ENCODE measurements around the gene CDC73. TPM values are rescaled to one million over a fixed set of nuclear protein-coding genes. Genes with fewer than 3 reads are reported as not detected.
"Not testable (repeated sequence)": the region's sequence is repeated elsewhere in the genome, so short reads cannot be mapped to it uniquely, and the experiment has no call there.

Gene CDC73
- total RNA-seq, 2 experiments from 2014 or later, result 12.9 to 50.0 TPM

GRCh38 chr1:193115629-193116227 is 6.1 kb upstream of the CDC73 start:
- Histone ChIP-seq H3K79me2 (ENCODE audit: insufficient read depth, low read depth, low read length) (no peaks in the 10 kb centered on the region), H3K9me3 (ENCODE audit: low read length) (no peaks in the 10 kb centered on the region), H3K9me2 (ENCODE audit: insufficient read depth, low read length) (no peaks in the 10 kb centered on the region), H3K36me3 (ENCODE audit: insufficient read depth, low read length) (no peaks in the 10 kb centered on the region), H3K4me2 (ENCODE audit: low read length) (no peak overlapping the region), H3K27ac (ENCODE audit: low read depth, low read length, poor library complexity, severe bottlenecking) (no peak overlapping the region), H3K4me3 (ENCODE audit: low read depth, low read length, poor library complexity, severe bottlenecking) (no peak overlapping the region), H4K20me1 (ENCODE audit: insufficient read depth, low read length) (no peaks in the 10 kb centered on the region), H2AFZ (ENCODE audit: low read length) (no peak overlapping the region), H3K4me1 (ENCODE audit: insufficient read depth, low read length, poor library complexity, severe bottlenecking) (peaks cover 2% of the 10 kb centered on the region)
- intact Hi-C loops (cut with micrococcal nuclease; ENCODE audit: unreplicated experiment), result no loop called here
- POLR2A ChIA-PET, result interaction anchor here (0.7 to 1.0 kb wide), 2 partner anchors 8 to 28 kb away, joined by 3 to 14 read pairs; no protein-coding TSS in a partner anchor
- no peak for DNase-seq (ENCODE audit: low spot score)
- TF ChIP-seq EZH2phosphoT487 (IDR thresholded peaks at IDR 0.05; ENCODE audit: borderline replicate concordance, low read depth, low read length), result no peak
- TF ChIP-seq CTCF (conservative IDR thresholded peaks at IDR 0.05; ENCODE audit: low read length), result no peak
- CTCF ChIA-PET (ENCODE audit: unreplicated experiment), result no interaction called here
- BruUV-seq (replicated peaks), result no TSS peak

- intact Hi-C loops (cut with micrococcal nuclease; ENCODE audit: unreplicated experiment); BruUV-seq (replicated peaks); H2AFZ ChIP-seq (ENCODE audit: low read length); H3K36me3 ChIP-seq (ENCODE audit: insufficient read depth, low read length); H3K4me1 ChIP-seq (ENCODE audit: insufficient read depth, low read length, poor library complexity, severe bottlenecking); H3K79me2 ChIP-seq (ENCODE audit: insufficient read depth, low read depth, low read length); DNase-seq (ENCODE audit: low spot score); H3K9me2 ChIP-seq (ENCODE audit: insufficient read depth, low read length); H4K20me1 ChIP-seq (ENCODE audit: insufficient read depth, low read length); H3K4me3 ChIP-seq (ENCODE audit: low read depth, low read length, poor library complexity, severe bottlenecking); H3K9me3 ChIP-seq (ENCODE audit: low read length); CTCF ChIA-PET (ENCODE audit: unreplicated experiment); H3K4me2 ChIP-seq (ENCODE audit: low read length); H3K27ac ChIP-seq (ENCODE audit: low read depth, low read length, poor library complexity, severe bottlenecking): not testable (repeated sequence)
- POLR2A ChIA-PET, result interaction anchor here (0.6 to 1.3 kb wide), 3 partner anchors 9 to 62 kb away, joined by 3 to 6 read pairs (median 4); no protein-coding TSS in a partner anchor
These were observed 4.7 kb upstream of the CDC73 start for GRCh38 chr1:193117167-193117566.

- TF ChIP-seq CTCF (conservative IDR thresholded peaks at IDR 0.05; ENCODE audit: low read length), result no peak
- no peak for TF ChIP-seq EZH2phosphoT487 (IDR thresholded peaks at IDR 0.05; ENCODE audit: borderline replicate concordance, low read depth, low read length)
- Histone ChIP-seq H3K4me3 (ENCODE audit: low read depth, low read length, poor library complexity, severe bottlenecking) (no peak overlapping the region), H3K9me3 (ENCODE audit: low read length) (no peaks in the 10 kb centered on the region), H3K4me2 (ENCODE audit: low read length) (peak overlapping the region; percentile 35; the same call in 1 of the 2 replicates), H3K4me1 (ENCODE audit: insufficient read depth, low read length, poor library complexity, severe bottlenecking) (peaks cover 10% of the 10 kb centered on the region), H3K9me2 (ENCODE audit: insufficient read depth, low read length) (no peaks in the 10 kb centered on the region), H3K36me3 (ENCODE audit: insufficient read depth, low read length) (no peaks in the 10 kb centered on the region), H3K27ac (ENCODE audit: low read depth, low read length, poor library complexity, severe bottlenecking) (no peak overlapping the region), H2AFZ (ENCODE audit: low read length) (peak overlapping the region; percentile 75), H3K79me2 (ENCODE audit: insufficient read depth, low read depth, low read length) (peaks cover 9% of the 10 kb centered on the region), H4K20me1 (ENCODE audit: insufficient read depth, low read length) (0 out of 2 replicates have a peak, but pooled peaks cover 7% of the 10 kb centered on the region)
- ChIA-PET CTCF (ENCODE audit: unreplicated experiment) (no interaction called here), POLR2A (interaction anchor here (1.3 kb wide), 1 partner anchor 34 kb away, joined by 3 read pairs; no protein-coding TSS in a partner anchor)
- DNase-seq (ENCODE audit: low spot score), result no peak
- BruUV-seq (replicated peaks), result no TSS peak
- intact Hi-C loops (cut with micrococcal nuclease; ENCODE audit: unreplicated experiment), result no loop called here
These were observed 3.6 kb upstream of the CDC73 start for GRCh38 chr1:193118194-193118593.
